GM18861 (cell line): Measurements from ENCODE around the gene PRRT3.
A peak's percentile ranks its signal among the peaks of the same experiment; 100 is the strongest.

Source experiments
- ATAC-seq: cut with Tn5 transposase; IDR thresholded peaks from one replicate; pipeline ENCODE4 v1.9.1; 2021; ENCODE audit not compliant: unreplicated experiment

The PRRT3 gene

GRCh38 chr3:9951962-9952805 is at the start of gene PRRT3:
TSS of gene PRRT3 (minus strand) at chr3:9952408. CDS start at chr3:9950115, 2,293 bp downstream.
- peak; percentile 66 for ATAC-seq

GRCh38 chr3:10000686-10001085 is 48.5 kb upstream of the PRRT3 start:
- no peak for ATAC-seq

- no peak for ATAC-seq
Measured at GRCh38 chr3:9994086-9994844, 42.1 kb upstream of the PRRT3 start.

- peak; percentile 24 for ATAC-seq
Measured at GRCh38 chr3:9986230-9986725, 34.1 kb upstream of the PRRT3 start.

- ATAC-seq: no peak
Measured at GRCh38 chr3:9980251-9980650, 28.0 kb upstream of the PRRT3 start.

GRCh38 chr3:9978710-9979305 is 26.6 kb upstream of the PRRT3 start:
- ATAC-seq: no peak

GRCh38 chr3:9976721-9977709 is 24.8 kb upstream of the PRRT3 start:
- no peak for ATAC-seq

- ATAC-seq: no peak
Measured at GRCh38 chr3:9970020-9970652, 17.9 kb upstream of the PRRT3 start.

- no peak for ATAC-seq
Measured at GRCh38 chr3:9969632-9970019, 17.4 kb upstream of the PRRT3 start.

- ATAC-seq: no peak
Measured at GRCh38 chr3:9966841-9967240, 14.6 kb upstream of the PRRT3 start.

- ATAC-seq: no peak
Measured at GRCh38 chr3:9965200-9965875, 13.1 kb upstream of the PRRT3 start.

GRCh38 chr3:9957214-9957613 is 5.0 kb upstream of the PRRT3 start:
- ATAC-seq: no peak

GRCh38 chr3:9955611-9956352 is 3.6 kb upstream of the PRRT3 start:
- no peak for ATAC-seq

- no peak for ATAC-seq
Measured at GRCh38 chr3:9955067-9955502, 2.9 kb upstream of the PRRT3 start.

GRCh38 chr3:9951598-9951961 is 628 bp downstream of the PRRT3 start:
- ATAC-seq: no peak

- no peak for ATAC-seq
Measured at GRCh38 chr3:9951126-9951525, 1.1 kb downstream of the PRRT3 start.

- ATAC-seq: no peak
Measured at GRCh38 chr3:9949626-9950025, 2.6 kb downstream of the PRRT3 start.

- ATAC-seq: no peak
Measured at GRCh38 chr3:9949115-9949514, 3.1 kb downstream of the PRRT3 start.

GRCh38 chr3:9948586-9948985 is 3.6 kb downstream of the PRRT3 start:
- ATAC-seq: no peak
